Measurements from ENCODE around the gene KLHL29. TPM values are rescaled to one million over a fixed set of nuclear protein-coding genes. Genes with fewer than 3 reads are reported as not detected.

Gene KLHL29
- total RNA-seq, 5 donors from 2014 or later (not counting 1 experiment from before 2014, with no cell fraction given): 1.8 to 6.6 (median 2.5) TPM

- H3K9me3 Mint-ChIP-seq: peaks cover 0 to 6% (median 0%) of the 10 kb centered on the region in 3 donors
- no CpG with 5 or more reads among the region's 1 CpG for WGBS (ENCODE audit: insufficient coverage)
- no peaks in the 10 kb centered on the region for H3K36me3 ChIP-seq (ENCODE audit: control insufficient read depth in 2 of 2, extremely low read depth in 1 of 2, insufficient read depth in 1 of 2, low read length in 1 of 2)
- H3K27ac ChIP-seq (ENCODE audit: low read length): no peak overlapping the region
- ChIA-PET CTCF (no interaction called here), POLR2A (no interaction called here)
- H3K27me3 Mint-ChIP-seq: peaks cover 29 to 36% of the 10 kb centered on the region in 2 donors
- H3K27ac Mint-ChIP-seq: no peak overlapping the region
- H3K4me1 ChIP-seq (ENCODE audit: control insufficient read depth in 1 of 2, extremely low read depth in 1 of 2, insufficient read depth in 2 of 2, low read length in 2 of 2): no peaks in the 10 kb centered on the region
- peaks cover 2 to 13% of the 10 kb centered on the region in 2 experiments for H3K27me3 ChIP-seq (replicated peaks in 1 of 2; ENCODE audit: control insufficient read depth in 2 of 2, extremely low read depth in 1 of 2, insufficient read depth in 2 of 2, low read length in 1 of 2)
- no peak for ATAC-seq (replicated peaks in 1 of 4)
- H3K4me3 Mint-ChIP-seq: no peak overlapping the region
- peaks cover 0 to 6% (median 2%) of the 10 kb centered on the region in 3 donors for H3K4me1 Mint-ChIP-seq
- no peaks in the 10 kb centered on the region for H3K9me3 ChIP-seq
- no peak overlapping the region for H3K4me3 ChIP-seq (ENCODE audit: control insufficient read depth in 1 of 2, extremely low read depth in 1 of 2, low read length in 1 of 2)
- DNase-seq: no peak
- no peaks in the 10 kb centered on the region for H3K36me3 Mint-ChIP-seq
These were observed 21.1 kb upstream of the KLHL29 start for GRCh38 chr2:23363831-23364230.

- H3K36me3 ChIP-seq (ENCODE audit: control insufficient read depth in 2 of 2, extremely low read depth in 1 of 2, insufficient read depth in 1 of 2, low read length in 1 of 2): no peaks in the 10 kb centered on the region
- no peak overlapping the region for H3K27ac Mint-ChIP-seq
- ATAC-seq (replicated peaks in 1 of 4): peak in 1 of 4 experiments; percentile 32
- H3K27me3 ChIP-seq (replicated peaks in 1 of 2; ENCODE audit: control insufficient read depth in 2 of 2, extremely low read depth in 1 of 2, insufficient read depth in 2 of 2, low read length in 1 of 2): peaks cover 4 to 6% of the 10 kb centered on the region in 2 experiments
- no peaks in the 10 kb centered on the region for H3K4me1 ChIP-seq (ENCODE audit: control insufficient read depth in 1 of 2, extremely low read depth in 1 of 2, insufficient read depth in 2 of 2, low read length in 2 of 2)
- ChIA-PET CTCF (no interaction called here), POLR2A (interaction anchor here in 1 of 2 donors (0.6 to 0.7 kb wide), 2 partner anchors 12 to 166 kb away, joined by 3 read pairs; no protein-coding TSS in a partner anchor)
- WGBS (ENCODE audit: insufficient coverage): 68% methylated on average over 5 of the region's 9 CpGs
- no peaks in the 10 kb centered on the region for H3K36me3 Mint-ChIP-seq
- no peak for DNase-seq
- H3K4me3 Mint-ChIP-seq: no peak overlapping the region
- H3K4me3 ChIP-seq (ENCODE audit: control insufficient read depth in 1 of 2, extremely low read depth in 1 of 2, low read length in 1 of 2): no peak overlapping the region
- peaks cover 0 to 6% (median 0%) of the 10 kb centered on the region in 3 donors for H3K9me3 Mint-ChIP-seq
- peaks cover 29 to 32% of the 10 kb centered on the region in 2 donors for H3K27me3 Mint-ChIP-seq
- H3K27ac ChIP-seq (ENCODE audit: low read length): no peak overlapping the region
- H3K4me1 Mint-ChIP-seq: peaks cover 0 to 6% (median 2%) of the 10 kb centered on the region in 3 donors
- no peaks in the 10 kb centered on the region for H3K9me3 ChIP-seq
These were observed 18.3 kb upstream of the KLHL29 start for GRCh38 chr2:23366720-23367119.

DNA sequence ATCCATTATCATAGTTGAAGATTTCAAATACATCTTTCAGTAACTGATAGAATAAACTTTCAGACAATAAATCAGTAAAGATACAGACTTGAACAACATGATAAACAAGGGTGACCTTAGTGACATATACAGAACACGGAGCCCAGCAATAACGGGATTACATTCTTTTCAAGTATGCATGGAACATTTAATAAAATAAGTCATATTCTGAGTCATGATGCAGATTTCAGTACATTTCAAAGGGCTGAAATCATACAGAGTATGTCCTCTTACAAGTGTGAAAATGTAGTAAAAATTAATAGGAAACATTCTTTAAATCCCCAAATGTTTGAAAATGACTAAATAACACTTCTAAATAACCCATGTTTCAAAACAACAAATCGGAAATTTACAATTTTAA is 17.2 kb upstream of the KLHL29 start:
- no peaks in the 10 kb centered on the region for H3K36me3 ChIP-seq (ENCODE audit: control insufficient read depth in 2 of 2, extremely low read depth in 1 of 2, insufficient read depth in 1 of 2, low read length in 1 of 2)
- Mint-ChIP-seq H3K4me1 (peaks cover 0 to 6% (median 2%) of the 10 kb centered on the region in 3 donors), H3K9me3 (peaks cover 0 to 6% (median 0%) of the 10 kb centered on the region in 3 donors), H3K36me3 (no peaks in the 10 kb centered on the region), H3K27ac (no peak overlapping the region), H3K27me3 (peaks cover 23 to 26% of the 10 kb centered on the region in 2 donors), H3K4me3 (no peak overlapping the region)
- peaks cover 2 to 3% of the 10 kb centered on the region in 2 experiments for H3K27me3 ChIP-seq (replicated peaks in 1 of 2; ENCODE audit: control insufficient read depth in 2 of 2, extremely low read depth in 1 of 2, insufficient read depth in 2 of 2, low read length in 1 of 2)
- no peaks in the 10 kb centered on the region for H3K4me1 ChIP-seq (ENCODE audit: control insufficient read depth in 1 of 2, extremely low read depth in 1 of 2, insufficient read depth in 2 of 2, low read length in 2 of 2)
- CTCF ChIA-PET: interaction anchor here in 1 of 2 donors (0.6 kb wide), 1 partner anchor 89 kb away, joined by 3 read pairs; no protein-coding TSS in a partner anchor
- DNase-seq (no peak), ATAC-seq (replicated peaks in 1 of 4) (no peak)
- WGBS (ENCODE audit: insufficient coverage): no CpG with 5 or more reads among the region's 3 CpGs
- H3K27ac ChIP-seq (ENCODE audit: low read length): no peak overlapping the region
- H3K9me3 ChIP-seq: no peaks in the 10 kb centered on the region
- H3K4me3 ChIP-seq (ENCODE audit: control insufficient read depth in 1 of 2, extremely low read depth in 1 of 2, low read length in 1 of 2): no peak overlapping the region
- POLR2A ChIA-PET: no interaction called here

DNA sequence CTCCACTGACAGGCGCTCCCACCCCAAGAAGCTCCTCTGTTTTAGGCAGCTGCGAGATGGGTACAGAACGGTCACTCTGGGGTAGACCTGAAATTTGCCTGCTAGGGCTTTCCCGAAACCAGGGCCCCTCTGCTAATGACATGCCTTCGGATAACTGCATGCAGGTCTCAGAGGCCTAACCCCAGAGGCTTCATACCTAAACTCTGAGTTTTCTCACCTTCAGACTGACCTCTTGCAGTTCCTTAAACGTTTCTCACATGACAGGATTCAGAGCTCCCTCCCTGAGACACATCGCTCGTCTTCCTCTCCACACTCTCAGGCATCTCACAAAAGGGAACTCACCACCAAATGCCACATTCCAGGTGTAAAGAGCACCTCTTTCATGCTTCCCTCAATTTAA is 11.3 kb upstream of the KLHL29 start:
- H3K36me3 Mint-ChIP-seq: no peaks in the 10 kb centered on the region
- Histone ChIP-seq H3K27me3 (replicated peaks in 1 of 2; ENCODE audit: control insufficient read depth in 2 of 2, extremely low read depth in 1 of 2, insufficient read depth in 2 of 2, low read length in 1 of 2) (peaks cover 2 to 3% of the 10 kb centered on the region in 2 experiments), H3K4me3 (ENCODE audit: control insufficient read depth in 1 of 2, extremely low read depth in 1 of 2, low read length in 1 of 2) (no peak overlapping the region), H3K27ac (ENCODE audit: low read length) (no peak overlapping the region), H3K9me3 (no peaks in the 10 kb centered on the region), H3K36me3 (ENCODE audit: control insufficient read depth in 2 of 2, extremely low read depth in 1 of 2, insufficient read depth in 1 of 2, low read length in 1 of 2) (no peaks in the 10 kb centered on the region), H3K4me1 (ENCODE audit: control insufficient read depth in 1 of 2, extremely low read depth in 1 of 2, insufficient read depth in 2 of 2, low read length in 2 of 2) (no peaks in the 10 kb centered on the region)
- H3K27ac Mint-ChIP-seq: no peak overlapping the region
- H3K9me3 Mint-ChIP-seq: no peaks in the 10 kb centered on the region
- no peak for ATAC-seq (replicated peaks in 1 of 4)
- ChIA-PET CTCF (no interaction called here), POLR2A (no interaction called here)
- no peak for DNase-seq
- no peaks in the 10 kb centered on the region for H3K4me1 Mint-ChIP-seq
- H3K4me3 Mint-ChIP-seq: no peak overlapping the region
- 79% methylated on average over 7 of the region's 8 CpGs for WGBS (ENCODE audit: insufficient coverage)
- peaks cover 3 to 9% of the 10 kb centered on the region in 2 donors for H3K27me3 Mint-ChIP-seq

DNA sequence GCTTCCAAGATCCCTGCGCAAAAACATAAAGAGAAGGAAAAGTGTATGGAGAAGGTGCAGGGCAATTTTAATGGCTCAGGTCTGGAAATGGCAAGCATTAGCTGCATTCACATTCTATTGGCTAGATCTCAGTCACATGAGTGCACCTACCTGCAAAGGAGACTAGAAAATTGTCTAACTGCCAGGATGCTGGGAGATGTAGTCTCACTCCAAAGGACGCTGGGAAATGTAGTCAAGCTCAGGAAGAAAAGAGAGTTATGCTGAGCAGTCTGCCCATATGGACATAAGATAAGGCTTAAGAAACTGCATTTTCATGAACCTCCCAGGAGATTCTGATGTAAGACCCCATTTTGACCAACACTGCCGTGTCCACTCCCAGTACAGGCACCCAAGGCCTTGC is 9.5 kb upstream of the KLHL29 start:
- Mint-ChIP-seq H3K27ac (no peak overlapping the region), H3K4me1 (peaks cover 4 to 5% (median 4%) of the 10 kb centered on the region in 3 donors), H3K36me3 (no peaks in the 10 kb centered on the region), H3K4me3 (no peak overlapping the region), H3K9me3 (no peaks in the 10 kb centered on the region), H3K27me3 (peaks cover 3 to 9% of the 10 kb centered on the region in 2 donors)
- no peaks in the 10 kb centered on the region for H3K36me3 ChIP-seq (ENCODE audit: control insufficient read depth in 2 of 2, extremely low read depth in 1 of 2, insufficient read depth in 1 of 2, low read length in 1 of 2)
- WGBS (ENCODE audit: insufficient coverage): 59% methylated on average over 2 of the region's 3 CpGs
- H3K9me3 ChIP-seq: no peaks in the 10 kb centered on the region
- H3K4me3 ChIP-seq (ENCODE audit: control insufficient read depth in 1 of 2, extremely low read depth in 1 of 2, low read length in 1 of 2): no peak overlapping the region
- peaks cover 0 to 2% of the 10 kb centered on the region in 2 experiments for H3K4me1 ChIP-seq (ENCODE audit: control insufficient read depth in 1 of 2, extremely low read depth in 1 of 2, insufficient read depth in 2 of 2, low read length in 2 of 2)
- DNase-seq: peak in 2 of 35 experiments; percentile 10 to 22
- ChIA-PET POLR2A (no interaction called here), CTCF (no interaction called here)
- ATAC-seq (replicated peaks in 1 of 4): peak in 2 of 4 experiments; percentile 38 to 87
- no peak overlapping the region for H3K27ac ChIP-seq (ENCODE audit: low read length)
- peaks cover 0 to 6% of the 10 kb centered on the region in 2 experiments for H3K27me3 ChIP-seq (replicated peaks in 1 of 2; ENCODE audit: control insufficient read depth in 2 of 2, extremely low read depth in 1 of 2, insufficient read depth in 2 of 2, low read length in 1 of 2)

DNA sequence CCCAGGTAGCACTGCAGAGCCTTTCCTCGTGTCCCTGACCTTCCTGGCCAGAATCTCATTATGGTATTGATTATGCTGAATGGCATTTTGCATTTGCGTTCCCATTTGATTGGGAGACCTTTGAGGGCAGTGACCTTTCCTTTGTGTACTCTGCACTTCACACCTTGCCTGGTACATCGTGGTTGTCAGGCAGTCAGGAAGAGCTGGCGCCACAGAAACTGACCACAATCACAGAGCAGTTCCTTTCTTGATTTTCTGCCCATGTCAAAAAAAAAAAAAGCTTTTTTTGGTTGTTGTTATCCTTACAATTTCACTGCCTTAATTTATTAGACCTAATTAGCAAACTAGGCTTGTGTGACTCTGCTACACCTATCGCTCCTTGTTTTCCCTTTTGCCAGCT is 8.9 kb upstream of the KLHL29 start:
- 39% methylated on average over 3 of the region's 5 CpGs for WGBS (ENCODE audit: insufficient coverage)

More for the DNA sequence above, 8.9 kb upstream of the KLHL29 start:
- Histone ChIP-seq H3K9me3 (no peaks in the 10 kb centered on the region), H3K36me3 (ENCODE audit: control insufficient read depth in 2 of 2, extremely low read depth in 1 of 2, insufficient read depth in 1 of 2, low read length in 1 of 2) (no peaks in the 10 kb centered on the region), H3K4me1 (ENCODE audit: control insufficient read depth in 1 of 2, extremely low read depth in 1 of 2, insufficient read depth in 2 of 2, low read length in 2 of 2) (peaks cover 3 to 5% of the 10 kb centered on the region in 2 experiments), H3K4me3 (ENCODE audit: control insufficient read depth in 1 of 2, extremely low read depth in 1 of 2, low read length in 1 of 2) (no peak overlapping the region), H3K27me3 (replicated peaks in 1 of 2; ENCODE audit: control insufficient read depth in 2 of 2, extremely low read depth in 1 of 2, insufficient read depth in 2 of 2, low read length in 1 of 2) (peaks cover 0 to 6% of the 10 kb centered on the region in 2 experiments), H3K27ac (ENCODE audit: low read length) (no peak overlapping the region)
- POLR2A ChIA-PET: no interaction called here
- H3K36me3 Mint-ChIP-seq: no peaks in the 10 kb centered on the region
- DNase-seq (no peak), ATAC-seq (replicated peaks in 1 of 4) (no peak)
- H3K4me3 Mint-ChIP-seq: no peak overlapping the region
- H3K27ac Mint-ChIP-seq: no peak overlapping the region
- CTCF ChIA-PET: no interaction called here
- H3K27me3 Mint-ChIP-seq: peaks cover 3 to 9% of the 10 kb centered on the region in 2 donors
- H3K4me1 Mint-ChIP-seq: peaks cover 10 to 11% (median 10%) of the 10 kb centered on the region in 3 donors
- H3K9me3 Mint-ChIP-seq: no peaks in the 10 kb centered on the region
